GM21528 (cell line): ENCODE data around the gene RASGRP4.
"Not testable (repeated sequence)": the region's sequence is repeated elsewhere in the genome, so short reads cannot be mapped to it uniquely, and the experiment has no call there.

Experiments used
- ATAC-seq: cut with Tn5 transposase; IDR thresholded peaks from one replicate; pipeline ENCODE4 v1.9.1; 2021; ENCODE audit warnings: mild to moderate bottlenecking, moderate library complexity; ENCODE audit not compliant: unreplicated experiment, low FRiP score

Gene RASGRP4

DNA sequence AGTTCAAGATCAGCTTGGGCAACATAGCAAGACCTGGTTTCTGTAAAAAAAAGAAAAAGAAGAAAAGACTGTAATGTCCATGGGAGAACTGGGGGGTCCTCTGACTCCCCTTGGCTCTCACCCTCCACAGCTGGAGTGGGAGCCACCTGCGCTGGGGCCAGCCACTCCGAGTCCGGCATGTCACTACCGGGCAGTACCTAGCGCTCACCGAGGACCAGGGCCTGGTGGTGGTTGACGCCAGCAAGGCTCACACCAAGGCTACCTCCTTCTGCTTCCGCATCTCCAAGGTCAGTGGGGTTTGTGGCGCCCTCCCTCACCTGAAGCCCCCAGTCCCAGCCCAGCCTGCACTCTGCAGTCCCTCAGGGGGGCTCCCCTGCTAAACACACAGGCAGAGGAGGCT is 22.2 kb upstream of the RASGRP4 start:
- no peak for ATAC-seq

DNA sequence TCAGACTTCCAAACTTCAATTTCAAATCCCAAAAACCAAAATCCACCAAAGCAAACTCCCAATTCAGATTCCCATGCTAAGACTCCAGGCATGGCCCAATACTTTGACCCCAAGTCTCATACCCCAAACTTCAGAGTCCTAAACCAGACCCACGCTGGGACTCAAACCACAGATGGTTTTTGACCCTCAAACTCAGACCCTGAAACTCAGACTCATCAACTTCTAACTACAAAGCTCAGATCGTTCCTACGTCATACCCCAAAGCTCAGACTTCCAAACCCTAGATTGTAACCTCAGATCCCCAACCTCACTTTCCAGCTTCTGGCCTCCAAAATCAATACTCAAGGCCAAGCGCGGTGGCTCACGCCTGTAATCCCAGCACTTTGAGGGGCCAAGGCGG is 19.3 kb upstream of the RASGRP4 start:
- ATAC-seq: no peak

DNA sequence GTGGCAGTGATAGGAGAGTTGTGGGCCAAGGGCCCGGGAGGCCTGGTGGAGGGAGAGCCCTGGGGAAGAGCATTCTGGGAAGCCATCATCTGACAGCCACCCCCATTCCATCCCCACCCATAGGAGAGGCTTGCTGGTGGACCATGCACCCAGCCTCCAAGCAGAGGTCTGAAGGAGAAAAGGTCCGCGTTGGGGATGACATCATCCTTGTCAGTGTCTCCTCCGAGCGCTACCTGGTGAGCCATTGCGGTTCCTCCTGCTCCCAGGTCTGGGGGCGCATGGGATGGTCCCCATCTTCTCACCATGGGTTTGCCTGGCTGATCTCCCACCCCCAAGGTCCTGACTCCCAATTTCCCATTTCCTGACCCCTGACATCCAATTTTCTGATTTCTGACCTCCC is 18.0 kb upstream of the RASGRP4 start:
- no peak for ATAC-seq

DNA sequence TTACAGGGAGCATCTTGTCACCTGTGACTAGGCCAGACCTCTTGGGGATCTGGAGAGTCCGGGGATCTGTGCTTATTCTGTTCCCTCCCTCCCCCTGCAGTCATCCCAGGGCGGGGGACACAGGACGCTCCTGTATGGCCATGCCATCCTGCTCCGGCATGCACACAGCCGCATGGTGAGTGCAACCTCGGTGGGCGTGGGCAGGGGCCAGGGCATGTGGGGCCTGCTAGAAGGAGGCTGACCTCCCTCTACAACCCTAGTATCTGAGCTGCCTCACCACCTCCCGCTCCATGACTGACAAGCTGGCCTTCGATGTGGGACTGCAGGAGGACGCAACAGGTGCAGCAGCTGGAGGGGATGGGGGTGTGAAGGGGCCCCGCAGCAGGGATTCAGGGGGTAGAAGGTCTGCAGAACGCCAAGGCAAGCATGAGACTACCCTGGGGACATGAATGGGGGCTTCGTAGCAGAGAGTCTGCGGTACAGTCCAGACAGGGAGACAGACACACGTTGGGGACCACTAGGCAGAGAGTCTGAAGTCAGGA is 17.5 kb upstream of the RASGRP4 start:
- no peak for ATAC-seq

DNA sequence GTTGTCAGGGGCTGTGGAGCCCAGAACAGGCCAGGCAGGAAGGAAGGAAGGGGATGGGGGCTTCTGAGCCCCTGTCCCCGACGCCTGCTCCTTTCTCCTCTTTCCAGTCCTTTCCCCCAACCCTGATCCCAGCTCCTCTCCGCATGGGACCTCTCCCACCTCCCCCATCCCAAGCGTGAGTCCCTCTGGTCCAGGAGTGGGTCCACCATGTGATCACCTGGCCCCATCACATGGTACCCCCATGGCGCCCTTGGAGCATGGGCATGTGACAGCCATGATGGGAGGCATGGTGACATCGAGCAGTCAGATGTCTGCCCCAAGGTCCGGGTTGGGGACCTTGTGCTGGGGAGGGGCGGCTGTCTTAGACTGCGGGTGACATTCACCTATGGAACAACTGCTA is 16.7 kb upstream of the RASGRP4 start:
- ATAC-seq: no peak

DNA sequence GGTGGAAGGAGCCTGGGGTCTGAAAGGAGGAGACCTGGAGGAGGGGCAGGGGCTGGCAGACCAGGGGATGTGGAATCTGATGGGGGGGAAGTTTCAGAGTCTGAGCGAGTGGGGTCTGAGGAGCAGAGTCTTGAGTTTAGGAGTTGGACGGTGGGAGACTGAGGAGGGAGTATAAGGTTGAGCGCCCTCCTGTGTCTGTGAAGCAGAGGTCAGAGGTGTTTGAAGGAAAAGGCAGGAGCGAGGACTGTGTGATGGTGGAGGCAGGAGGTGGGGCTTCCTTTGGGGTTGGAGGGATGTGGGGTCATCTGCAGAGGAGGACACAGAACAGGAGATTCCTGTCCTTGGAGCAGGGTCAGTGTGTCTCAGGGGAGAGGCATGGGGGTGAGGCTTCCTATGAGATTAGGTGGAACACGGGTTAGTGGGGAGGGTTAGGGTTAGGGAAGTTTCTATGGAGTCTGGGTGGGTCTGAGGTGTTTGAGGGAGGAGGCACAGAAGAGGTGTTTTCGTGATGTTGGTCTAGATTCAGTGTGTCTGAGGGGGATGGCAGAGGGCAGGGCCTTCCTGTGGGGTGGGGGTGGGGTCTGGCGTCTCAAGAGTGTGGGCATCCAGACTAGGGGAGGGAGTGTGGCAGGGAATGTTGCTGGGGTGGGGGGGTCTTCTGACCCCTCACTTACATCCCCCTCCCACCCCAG is 15.8 kb upstream of the RASGRP4 start:
- ATAC-seq: no peak

DNA sequence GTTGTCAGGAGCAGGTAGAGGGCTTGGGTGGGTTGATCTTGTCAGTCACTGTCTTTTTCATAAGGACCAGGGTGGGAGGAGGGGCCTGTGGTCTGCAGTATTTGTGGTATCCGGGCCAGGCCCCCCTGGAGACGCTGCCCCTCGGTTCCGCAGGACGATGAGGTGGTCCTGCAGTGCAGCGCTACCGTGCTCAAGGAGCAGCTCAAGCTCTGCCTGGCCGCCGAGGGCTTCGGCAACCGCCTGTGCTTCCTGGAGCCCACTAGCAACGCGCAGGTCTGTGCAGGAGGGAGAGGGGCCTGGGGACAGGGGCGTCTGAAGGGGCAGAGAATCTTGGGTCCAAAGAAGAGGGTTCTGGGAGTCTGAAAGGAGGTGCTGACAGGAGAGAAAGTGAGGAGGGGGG is 14.6 kb upstream of the RASGRP4 start:
- ATAC-seq: no peak

DNA sequence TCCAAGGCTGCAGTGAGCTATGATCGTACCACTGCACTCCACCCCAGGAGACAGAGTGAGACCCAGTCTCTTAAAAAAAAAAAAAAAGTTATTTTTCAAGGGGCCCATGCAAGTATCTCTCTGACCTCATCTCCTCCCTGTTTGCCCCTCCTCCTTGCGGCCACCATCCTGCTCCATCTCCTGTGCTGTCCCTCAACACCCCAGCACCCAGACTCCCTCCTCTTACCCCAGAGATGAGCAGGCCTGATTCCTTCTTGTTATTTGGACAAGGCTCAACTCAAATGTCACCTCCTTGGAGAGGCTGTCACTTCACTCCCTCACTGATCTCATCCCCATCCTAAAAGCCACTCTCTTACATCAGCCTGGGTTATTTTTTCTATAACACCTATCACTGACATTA is 11.9 kb upstream of the RASGRP4 start:
- ATAC-seq: no peak

DNA sequence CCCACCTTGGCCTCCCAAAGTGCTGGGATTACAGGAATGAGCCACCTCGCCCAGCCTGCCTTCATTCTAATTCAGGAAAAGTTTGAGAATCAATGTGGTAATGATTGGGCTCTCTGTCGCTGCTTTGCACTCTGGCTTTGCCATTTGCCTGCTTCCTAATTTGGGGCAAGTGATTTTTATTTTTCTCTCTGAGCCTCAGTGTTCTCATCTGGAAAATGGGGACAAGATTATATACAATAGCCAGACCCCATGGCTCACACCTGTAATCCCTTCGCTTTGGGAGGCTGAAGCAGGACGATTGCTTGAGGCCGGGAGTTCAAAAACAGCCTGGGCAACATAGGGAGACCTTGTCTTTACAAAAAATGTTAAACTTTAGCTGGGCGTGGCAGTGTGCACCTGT is 11.3 kb upstream of the RASGRP4 start:
- no peak for ATAC-seq

DNA sequence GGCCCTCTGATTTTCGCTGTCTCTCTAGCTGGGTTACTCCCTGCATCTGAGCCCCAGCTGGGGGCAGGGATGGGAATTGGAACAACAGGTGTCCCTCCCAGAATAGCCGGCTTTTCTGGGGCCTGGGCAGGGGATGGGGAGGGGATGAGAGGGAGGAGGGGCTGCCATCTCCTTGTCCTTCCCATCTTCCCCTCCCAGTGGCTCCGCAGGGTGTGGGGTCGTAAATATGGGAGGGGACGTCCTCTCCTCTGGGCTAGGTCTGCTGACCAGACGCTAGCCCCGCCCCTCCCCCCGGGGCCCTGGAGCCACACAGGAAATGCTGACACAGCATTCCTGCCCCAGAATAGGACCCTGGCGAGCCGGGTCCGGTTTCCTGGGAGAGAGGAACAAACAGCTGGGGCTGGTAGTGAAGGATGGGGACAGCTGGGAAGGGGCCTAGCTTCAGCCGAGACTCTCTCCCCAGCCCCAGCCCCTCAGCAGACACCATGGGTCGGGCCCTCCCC is 8.6 kb upstream of the RASGRP4 start:
- no peak for ATAC-seq

DNA sequence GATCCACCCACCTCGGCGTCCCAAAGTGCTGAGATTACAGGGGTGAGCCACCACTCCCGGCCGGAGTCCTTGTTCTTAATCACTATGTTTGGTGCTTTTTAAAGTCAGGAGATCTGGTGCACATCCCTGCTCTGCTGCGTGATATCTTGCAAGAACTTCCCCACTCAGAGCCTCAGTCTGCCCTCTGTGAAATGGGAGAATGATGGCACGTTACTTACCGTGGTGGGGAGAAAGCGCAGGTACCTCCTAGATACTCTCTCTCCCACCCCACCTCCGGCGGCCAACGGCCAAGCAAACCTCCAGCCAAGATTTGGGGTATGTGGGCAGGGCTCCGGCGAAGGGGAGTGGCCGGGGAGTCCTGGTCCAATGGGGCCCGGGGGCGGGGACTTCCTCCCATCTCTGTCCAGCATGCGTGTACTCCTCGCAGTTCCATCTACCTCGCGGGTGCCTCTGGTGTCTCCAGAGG is 7.3 kb upstream of the RASGRP4 start, which contains the start of gene RYR1:
Gene RYR1, plus strand, starts transcription at position 424 of the 466 bp plus-strand sequence. CDS start 139 bp downstream, outside the sequence.
- ATAC-seq: no peak

DNA sequence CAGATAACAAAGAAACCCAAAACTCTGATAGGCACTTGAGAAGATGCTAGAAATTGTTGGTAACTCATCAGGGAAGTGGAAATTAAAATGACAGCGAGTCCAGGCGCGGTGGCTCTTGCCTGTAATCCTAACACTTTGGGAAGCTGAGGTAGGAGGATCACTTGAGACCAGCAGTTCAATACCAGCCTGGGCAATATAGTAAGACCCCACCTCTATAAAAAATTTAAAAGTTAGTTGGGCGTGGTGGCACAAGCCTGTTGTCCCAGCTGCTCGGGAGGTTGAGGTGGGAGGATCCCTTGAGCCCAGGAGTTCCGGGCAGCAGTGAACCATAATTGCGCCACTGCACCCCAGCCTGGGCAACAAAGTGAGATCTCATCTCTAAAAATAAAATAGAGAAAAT is 4.9 kb upstream of the RASGRP4 start:
- no peak for ATAC-seq

DNA sequence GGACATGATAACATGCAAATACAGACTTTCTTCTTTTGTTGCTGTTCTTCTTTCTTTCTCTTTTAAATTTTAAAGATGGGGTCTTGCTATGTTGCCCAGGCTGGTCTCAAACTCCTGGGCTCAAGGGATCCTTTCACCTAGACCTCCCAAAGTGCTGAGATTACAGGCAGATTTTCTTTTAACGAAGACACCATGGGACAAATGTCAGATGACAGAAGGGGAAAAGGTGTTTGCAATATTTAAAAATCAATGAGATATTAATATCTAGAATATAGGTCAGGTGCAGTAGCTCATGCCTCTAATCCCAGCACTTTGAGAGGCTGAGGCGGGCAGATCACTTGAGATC is 3.8 kb upstream of the RASGRP4 start:
- ATAC-seq: no peak

DNA sequence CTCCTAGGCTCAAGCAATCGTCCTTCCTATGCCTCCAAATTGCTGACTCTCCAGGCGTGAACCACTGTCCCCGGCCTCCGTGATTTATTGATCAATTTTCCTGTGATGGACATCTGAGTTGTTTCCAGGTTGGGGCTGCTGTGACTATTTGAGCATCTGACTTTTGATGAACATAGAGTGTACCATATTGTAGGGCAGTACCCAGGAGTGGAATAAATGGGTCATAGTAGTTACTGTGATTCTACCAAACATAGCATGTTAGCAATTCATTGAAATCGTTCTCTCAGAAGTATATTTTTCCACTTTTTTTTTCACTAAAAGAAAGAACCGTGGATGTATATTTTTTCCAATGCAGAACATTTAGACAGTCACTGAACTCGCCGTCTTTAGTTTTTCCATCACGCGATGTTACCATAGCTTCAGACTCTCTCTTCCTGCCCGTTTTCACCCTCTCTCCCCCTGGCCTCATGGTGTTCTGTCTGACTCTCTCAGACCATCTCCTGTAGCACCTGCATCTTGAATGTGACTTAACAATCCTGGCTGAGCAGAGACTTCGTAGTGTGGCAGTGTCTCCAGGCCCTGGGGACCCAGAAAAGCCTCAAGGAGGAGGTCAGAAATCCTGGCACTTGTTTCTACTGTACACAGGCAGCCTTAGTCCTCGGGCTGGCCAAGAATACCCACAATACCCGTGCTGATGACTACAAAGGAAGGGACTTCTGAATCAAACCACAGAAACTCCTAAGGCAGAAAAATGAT is 3.2 kb upstream of the RASGRP4 start:
- ATAC-seq: no peak

DNA sequence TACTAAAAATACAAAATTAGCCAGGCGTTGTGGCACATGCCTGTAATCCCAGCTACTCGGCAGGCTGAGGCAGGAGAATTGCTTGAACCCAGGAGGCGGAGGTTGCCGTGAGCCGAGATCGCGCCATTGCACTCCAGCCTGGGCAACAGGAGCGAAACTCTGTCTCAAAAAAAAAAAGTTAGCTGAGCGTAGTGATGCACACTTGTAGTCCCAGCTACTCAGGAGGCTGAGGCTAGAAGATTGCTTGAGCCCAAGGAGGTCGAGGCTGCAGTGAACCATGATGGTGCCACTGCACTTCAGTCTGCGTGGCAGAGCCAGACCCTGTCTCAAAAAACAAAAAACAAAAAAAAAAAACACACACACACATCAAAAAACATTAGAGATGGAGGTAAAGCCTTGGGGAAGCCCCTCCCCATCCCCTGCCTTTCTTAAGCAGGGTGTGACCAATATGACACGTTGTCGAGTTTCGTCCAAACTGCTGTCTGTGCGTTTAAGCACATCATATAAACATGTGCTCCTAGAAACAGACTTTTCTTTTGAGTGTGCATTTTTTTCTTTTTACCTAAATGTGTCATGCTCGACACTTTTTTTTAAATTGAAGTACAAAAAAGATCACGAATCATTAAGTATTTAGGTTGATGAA is 1.1 kb upstream of the RASGRP4 start:
- ATAC-seq: not testable (repeated sequence)

DNA sequence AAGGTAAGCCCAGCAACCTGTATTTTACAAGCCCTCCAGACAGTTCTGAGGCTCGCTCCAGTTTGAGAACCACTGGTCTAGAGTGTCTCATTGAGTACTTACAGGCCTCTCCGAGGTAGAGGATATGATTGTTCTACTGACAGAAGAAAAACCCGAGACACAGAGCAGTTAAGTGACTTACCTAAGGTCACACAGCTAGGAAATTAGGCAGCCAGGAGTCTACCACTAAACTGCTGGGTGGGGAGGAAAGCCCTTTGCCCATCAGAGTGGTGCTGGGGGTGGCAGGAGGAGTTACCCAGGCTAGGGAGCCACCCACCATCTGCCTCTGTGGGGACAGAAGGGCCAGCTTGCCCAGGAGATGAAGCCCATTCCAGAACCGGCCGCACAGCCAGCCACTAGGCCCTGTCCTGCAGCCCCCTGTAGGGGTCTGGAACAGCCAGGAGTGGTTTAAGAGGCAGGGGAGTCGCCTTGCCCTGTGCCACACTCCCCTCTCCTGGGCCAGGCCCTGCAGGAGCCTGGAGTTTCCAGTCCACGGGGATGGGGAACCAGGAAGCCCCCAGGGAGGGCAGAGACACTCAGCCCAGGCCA is 703 bp downstream of the RASGRP4 start:
- no peak for ATAC-seq

DNA sequence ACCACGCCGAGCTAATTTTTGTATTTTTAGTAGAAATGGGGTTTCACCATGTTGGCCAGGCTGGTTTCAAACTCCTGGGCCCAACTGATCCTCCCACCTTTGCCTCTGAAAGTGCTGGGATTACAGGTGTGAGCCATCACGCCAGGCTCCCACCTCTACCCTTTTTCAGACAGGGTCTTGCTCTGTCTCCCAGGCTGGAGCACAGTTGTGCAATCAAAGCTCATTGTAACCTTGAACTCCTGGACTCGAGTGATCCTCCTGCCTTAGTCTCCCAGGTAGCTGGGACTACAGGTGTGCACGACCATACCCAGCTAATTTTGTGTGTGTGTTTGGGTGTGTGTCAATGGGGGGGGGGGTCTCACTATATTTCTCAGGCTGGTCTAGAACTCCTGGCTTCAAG is 1.7 kb downstream of the RASGRP4 start:
- no peak for ATAC-seq

DNA sequence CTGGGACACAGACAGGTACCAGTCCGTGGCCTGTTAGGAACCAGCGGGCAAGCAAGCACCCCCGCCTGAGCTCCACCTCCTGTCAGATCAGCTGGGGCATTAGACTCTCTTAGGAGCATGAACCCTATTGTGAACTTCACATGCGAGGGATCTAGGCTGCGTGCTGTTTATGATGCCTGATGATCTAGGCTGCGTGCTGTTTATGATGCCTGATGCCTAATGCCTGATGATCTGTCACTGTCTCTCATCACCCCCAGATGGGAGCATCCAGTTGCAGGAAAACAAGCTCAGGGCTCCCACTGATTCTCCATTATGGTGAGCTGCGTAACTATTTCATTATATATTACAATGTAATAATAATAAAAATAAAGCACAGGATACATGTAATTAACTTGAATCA is 3.6 kb downstream of the RASGRP4 start:
- ATAC-seq: no peak

DNA sequence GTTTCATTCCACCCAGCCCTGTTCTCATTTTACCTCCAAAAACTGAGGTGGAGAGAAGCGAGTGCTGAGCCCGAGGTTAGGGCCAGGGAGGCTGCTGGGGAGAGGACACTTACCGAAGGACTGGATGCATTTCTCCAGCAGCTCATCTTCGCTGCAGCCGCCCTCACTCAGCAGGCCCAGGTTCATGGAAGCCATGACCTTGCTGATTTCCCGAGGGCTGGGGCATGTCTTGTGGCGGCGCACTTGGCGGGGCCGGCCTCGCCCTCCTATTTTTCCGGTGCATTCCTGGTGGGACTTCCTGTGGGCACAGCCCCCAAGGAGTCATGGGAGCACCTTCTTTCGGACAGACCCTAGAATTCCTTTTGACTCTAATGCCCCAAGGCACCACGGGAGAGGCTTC is 4.2 kb downstream of the RASGRP4 start:
- no peak for ATAC-seq

DNA sequence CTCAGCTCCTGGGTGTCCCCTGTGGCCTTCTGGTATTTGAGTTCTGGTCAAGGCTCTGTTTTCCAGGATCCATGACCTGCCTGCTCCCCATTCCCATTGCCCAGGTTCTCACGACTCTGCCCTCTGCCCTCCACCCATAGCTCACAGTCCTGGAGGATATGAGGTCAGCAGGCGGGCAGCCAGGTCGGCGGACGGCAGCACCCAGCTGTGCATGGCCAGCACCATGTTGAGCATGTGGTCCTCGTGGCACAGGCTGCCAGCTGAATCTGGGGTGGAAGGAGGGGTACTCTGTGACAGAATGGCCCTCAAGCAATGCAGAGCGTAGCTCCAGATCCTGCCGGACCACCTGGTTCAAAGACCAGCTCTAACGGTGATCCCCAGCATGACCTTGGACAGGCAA is 5.1 kb downstream of the RASGRP4 start:
- ATAC-seq: no peak
